Loucy (cell line): Measurements from ENCODE around the gene NXPE4.

Experiments used
- H2AFZ ChIP-seq: fragments of 200-600 bp; sonication (generic); 2 replicates; pipeline ENCODE4 v1.6.0; 2016; ENCODE audit warnings: antibody characterized with exemption, mild to moderate bottlenecking, low read length, moderate library complexity
- H3F3A ChIP-seq: fragments of 200-600 bp; 2 replicates; pipeline ENCODE4 v1.6.0; 2016; ENCODE audit warnings: antibody characterized with exemption, low read depth, mild to moderate bottlenecking
- H3K27me3 ChIP-seq: fragments of 200-600 bp; sonication (generic); 2 replicates; pipeline ENCODE4 v1.6.1; 2014; ENCODE audit warnings: low read length, mild to moderate bottlenecking; ENCODE audit not compliant: insufficient read depth, poor library complexity, severe bottlenecking
- H3K36me3 ChIP-seq: fragments of 200-600 bp; sonication (generic); 2 replicates; pipeline ENCODE4 v1.6.1; 2016; ENCODE audit warnings: low read length; ENCODE audit not compliant: insufficient read depth
- H3K4me1 ChIP-seq: fragments of 200-600 bp; sonication (generic); 2 replicates; pipeline ENCODE4 v1.5.1; 2014; ENCODE audit warnings: low read length, mild to moderate bottlenecking; ENCODE audit not compliant: insufficient read depth, poor library complexity, severe bottlenecking
- H3K4me2 ChIP-seq: fragments of 200-600 bp; sonication (generic); 2 replicates; pipeline ENCODE4 v1.6.0; 2014; ENCODE audit warnings: antibody characterized with exemption, low read length, low read depth, mild to moderate bottlenecking; ENCODE audit not compliant: poor library complexity, severe bottlenecking
- H3K4me3 ChIP-seq: fragments of 200-600 bp; sonication (generic); 2 replicates; pipeline ENCODE4 v1.5.1; 2014; ENCODE audit warnings: low read length, mild to moderate bottlenecking, mixed read lengths; ENCODE audit not compliant: poor library complexity, severe bottlenecking
- H3K79me2 ChIP-seq: fragments of 200-600 bp; sonication (generic); 2 replicates; pipeline ENCODE4 v1.6.1; 2014; ENCODE audit warnings: low read length; ENCODE audit not compliant: insufficient read depth
- H3K9ac ChIP-seq: fragments of 200-600 bp; sonication (generic); 2 replicates; pipeline ENCODE4 v1.6.0; 2014; ENCODE audit warnings: mild to moderate bottlenecking, low read depth, low read length, moderate library complexity; ENCODE audit not compliant: poor library complexity, severe bottlenecking
- H3K9me2 ChIP-seq: fragments of 200-600 bp; sonication (generic); replicated peaks from 2 replicates; pipeline ENCODE4 v1.6.1; 2016; ENCODE audit warnings: low read depth, low read length, mixed read lengths
- H3K9me3 ChIP-seq: fragments of 200-600 bp; sonication (generic); 2 replicates; pipeline ENCODE4 v1.6.1; 2014; ENCODE audit warnings: mild to moderate bottlenecking, antibody characterized with exemption, low read length, low read depth; ENCODE audit not compliant: insufficient read depth
- H4K20me1 ChIP-seq: fragments of 200-600 bp; sonication (generic); 2 replicates; pipeline ENCODE4 v1.6.0; 2014; ENCODE audit warnings: antibody characterized with exemption, low read length, mild to moderate bottlenecking; ENCODE audit not compliant: insufficient read depth, poor library complexity, severe bottlenecking
- EZH2phosphoT487 ChIP-seq: fragments of 200-600 bp; IDR thresholded peaks from 2 replicates; pipeline ENCODE4 v1.6.1; 2018; ENCODE audit warnings: antibody characterized with exemption, mild to moderate bottlenecking, moderate library complexity, borderline replicate concordance
- TF ChIP-seq, protein P1 (sequence below): fragments of 200-600 bp; sonication (generic); conservative IDR thresholded peaks from 2 replicates; pipeline ENCODE4 v1.5.1; 2014; ENCODE audit warnings: mild to moderate bottlenecking, antibody characterized with exemption, low read length

Gene NXPE4

DNA sequence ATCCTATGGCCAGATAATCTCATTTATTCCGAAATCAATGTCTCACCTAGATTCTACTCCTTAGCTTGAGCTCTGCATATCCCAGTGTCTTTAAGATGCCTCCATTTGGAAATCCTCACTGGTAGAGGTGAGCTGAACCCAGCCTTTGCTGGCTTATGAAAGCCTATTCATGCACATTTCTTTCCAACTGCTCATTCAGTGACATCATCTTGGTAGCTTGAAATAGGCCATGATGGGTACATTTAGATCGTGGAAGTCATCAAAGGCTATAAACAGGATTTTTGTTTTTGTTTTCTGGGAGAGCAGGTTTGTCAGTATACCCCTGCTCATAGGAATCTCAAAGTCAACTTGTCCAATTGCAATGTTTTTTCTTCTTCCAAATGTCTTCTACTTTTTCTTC, 41.9 kb downstream of the NXPE4 start:
- Histone ChIP-seq H3K9me3 (no peaks in the 10 kb centered on the region), H3K36me3 (no peaks in the 10 kb centered on the region), H3K79me2 (no peaks in the 10 kb centered on the region), H3F3A (no peaks in the 10 kb centered on the region), H3K9ac (no peak overlapping the region), H3K9me2 (no peaks in the 10 kb centered on the region), H4K20me1 (no peaks in the 10 kb centered on the region), H3K4me2 (no peak overlapping the region), H3K27me3 (no peaks in the 10 kb centered on the region), H2AFZ (no peak overlapping the region), H3K4me1 (no peaks in the 10 kb centered on the region), H3K4me3 (no peak overlapping the region)
- TF ChIP-seq, protein P1, sequence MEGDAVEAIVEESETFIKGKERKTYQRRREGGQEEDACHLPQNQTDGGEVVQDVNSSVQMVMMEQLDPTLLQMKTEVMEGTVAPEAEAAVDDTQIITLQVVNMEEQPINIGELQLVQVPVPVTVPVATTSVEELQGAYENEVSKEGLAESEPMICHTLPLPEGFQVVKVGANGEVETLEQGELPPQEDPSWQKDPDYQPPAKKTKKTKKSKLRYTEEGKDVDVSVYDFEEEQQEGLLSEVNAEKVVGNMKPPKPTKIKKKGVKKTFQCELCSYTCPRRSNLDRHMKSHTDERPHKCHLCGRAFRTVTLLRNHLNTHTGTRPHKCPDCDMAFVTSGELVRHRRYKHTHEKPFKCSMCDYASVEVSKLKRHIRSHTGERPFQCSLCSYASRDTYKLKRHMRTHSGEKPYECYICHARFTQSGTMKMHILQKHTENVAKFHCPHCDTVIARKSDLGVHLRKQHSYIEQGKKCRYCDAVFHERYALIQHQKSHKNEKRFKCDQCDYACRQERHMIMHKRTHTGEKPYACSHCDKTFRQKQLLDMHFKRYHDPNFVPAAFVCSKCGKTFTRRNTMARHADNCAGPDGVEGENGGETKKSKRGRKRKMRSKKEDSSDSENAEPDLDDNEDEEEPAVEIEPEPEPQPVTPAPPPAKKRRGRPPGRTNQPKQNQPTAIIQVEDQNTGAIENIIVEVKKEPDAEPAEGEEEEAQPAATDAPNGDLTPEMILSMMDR, result no peak
- no peak for TF ChIP-seq EZH2phosphoT487

DNA sequence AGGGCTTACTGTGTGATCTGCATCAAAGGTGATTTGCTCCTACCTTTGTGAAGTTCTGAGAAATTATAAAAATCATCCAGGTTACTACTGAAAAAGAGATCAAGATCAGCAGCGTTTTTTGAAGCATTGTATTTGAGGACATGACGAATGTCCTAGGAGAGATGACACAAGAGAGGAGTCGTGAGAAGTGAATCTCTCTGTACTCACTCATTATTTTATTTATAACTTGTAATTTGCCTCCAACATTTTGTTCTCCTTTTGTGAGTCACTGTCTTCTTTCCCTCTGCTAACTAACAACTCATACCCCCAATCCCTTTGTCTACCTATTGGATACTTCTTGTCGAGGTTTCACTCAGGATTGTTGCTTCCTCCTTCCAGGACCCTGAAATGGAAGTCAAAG, 44.5 kb downstream of the NXPE4 start:
- Histone ChIP-seq H3K79me2 (no peaks in the 10 kb centered on the region), H3F3A (no peaks in the 10 kb centered on the region), H3K4me1 (no peaks in the 10 kb centered on the region), H4K20me1 (no peaks in the 10 kb centered on the region), H3K9me2 (no peaks in the 10 kb centered on the region), H3K4me3 (no peak overlapping the region), H2AFZ (no peak overlapping the region), H3K9me3 (no peaks in the 10 kb centered on the region), H3K27me3 (no peaks in the 10 kb centered on the region), H3K36me3 (no peaks in the 10 kb centered on the region), H3K4me2 (no peak overlapping the region), H3K9ac (no peak overlapping the region)
- TF ChIP-seq EZH2phosphoT487, result no peak
- TF ChIP-seq, protein P1, result no peak

DNA sequence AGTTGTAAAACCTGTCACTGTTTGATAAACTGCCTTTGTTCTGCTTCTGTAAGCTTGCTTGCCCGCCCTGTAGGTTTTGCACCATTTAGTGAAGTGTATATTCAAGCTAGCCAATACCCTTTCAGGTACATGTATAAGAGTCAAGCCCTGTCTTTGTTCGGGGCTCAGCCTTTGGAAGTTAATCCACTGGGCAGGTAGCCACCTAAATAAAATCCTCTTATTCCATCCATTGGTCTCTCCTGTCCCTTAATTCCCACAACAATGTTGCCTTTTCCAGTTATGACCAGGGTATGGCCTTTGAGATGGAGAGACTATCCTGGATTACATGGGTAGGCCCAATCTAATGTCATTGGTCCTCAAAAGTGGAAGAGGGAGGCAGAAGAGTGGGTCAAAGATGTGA, 69.9 kb downstream of the NXPE4 start:
- Histone ChIP-seq H3K9me2 (no peaks in the 10 kb centered on the region), H3F3A (no peaks in the 10 kb centered on the region), H3K4me3 (no peak overlapping the region), H3K9ac (no peak overlapping the region), H3K4me2 (no peak overlapping the region), H3K4me1 (no peaks in the 10 kb centered on the region), H4K20me1 (no peaks in the 10 kb centered on the region), H2AFZ (no peak overlapping the region), H3K79me2 (no peaks in the 10 kb centered on the region), H3K36me3 (no peaks in the 10 kb centered on the region), H3K9me3 (no peaks in the 10 kb centered on the region), H3K27me3 (no peaks in the 10 kb centered on the region)
- TF ChIP-seq, protein P1, result no peak
- TF ChIP-seq EZH2phosphoT487, result no peak
